HG03066 (cell line): Measurements from ENCODE around the gene CCNY.

ENCODE experiments used
- ATAC-seq: cut with Tn5 transposase; IDR thresholded peaks from one replicate; pipeline ENCODE4 v1.9.1; 2021; ENCODE audit warnings: low read depth; ENCODE audit not compliant: unreplicated experiment

The CCNY gene

GRCh38 chr10:35467186-35467585 is 130.9 kb downstream of the CCNY start:
- ATAC-seq: no peak

GRCh38 chr10:35470248-35470924 is 134.1 kb downstream of the CCNY start:
- no peak for ATAC-seq

- no peak for ATAC-seq
Measured at GRCh38 chr10:35470925-35471315, 134.6 kb downstream of the CCNY start.

- ATAC-seq: no peak
Measured at GRCh38 chr10:35471435-35471834, 135.1 kb downstream of the CCNY start.

- no peak for ATAC-seq
Measured at GRCh38 chr10:35480142-35480541, 143.8 kb downstream of the CCNY start.

- ATAC-seq: no peak
Measured at GRCh38 chr10:35481413-35481812, 145.1 kb downstream of the CCNY start.

- ATAC-seq: no peak
Measured at GRCh38 chr10:35486297-35486990, 150.1 kb downstream of the CCNY start.

GRCh38 chr10:35487336-35488034 is 151.2 kb downstream of the CCNY start:
- ATAC-seq: no peak

GRCh38 chr10:35488228-35488627 is 151.9 kb downstream of the CCNY start:
- ATAC-seq: no peak

GRCh38 chr10:35492386-35493195 is 156.3 kb downstream of the CCNY start:
- no peak for ATAC-seq

GRCh38 chr10:35493196-35494118 is 157.1 kb downstream of the CCNY start:
- ATAC-seq: no peak

- ATAC-seq: peak; percentile 58
Measured at GRCh38 chr10:35495521-35496119, 159.3 kb downstream of the CCNY start.

GRCh38 chr10:35497909-35498308 is 161.6 kb downstream of the CCNY start:
- no peak for ATAC-seq

GRCh38 chr10:35498693-35499092 is 162.4 kb downstream of the CCNY start:
- peak; percentile 75 for ATAC-seq

GRCh38 chr10:35501923-35502322 is 165.6 kb downstream of the CCNY start:
- ATAC-seq: no peak

GRCh38 chr10:35502692-35503091 is 166.4 kb downstream of the CCNY start:
- ATAC-seq: no peak

GRCh38 chr10:35503578-35503977 is 167.3 kb downstream of the CCNY start:
- ATAC-seq: no peak

- ATAC-seq: no peak
Measured at GRCh38 chr10:35504132-35504531, 167.8 kb downstream of the CCNY start.

GRCh38 chr10:35505241-35505873 is 169.0 kb downstream of the CCNY start:
- ATAC-seq: no peak
